ENCODE results near the gene COL18A1. TPM values are rescaled to one million over a fixed set of nuclear protein-coding genes. Genes with fewer than 3 reads are reported as not detected.
A peak's percentile ranks its signal among the peaks of the same experiment; 100 is the strongest.
"Not testable (repeated sequence)": the region's sequence is repeated elsewhere in the genome, so short reads cannot be mapped to it uniquely, and the experiment has no call there.

The COL18A1 gene
- total RNA-seq, 1 donor from 2014 or later = 271 TPM

DNA sequence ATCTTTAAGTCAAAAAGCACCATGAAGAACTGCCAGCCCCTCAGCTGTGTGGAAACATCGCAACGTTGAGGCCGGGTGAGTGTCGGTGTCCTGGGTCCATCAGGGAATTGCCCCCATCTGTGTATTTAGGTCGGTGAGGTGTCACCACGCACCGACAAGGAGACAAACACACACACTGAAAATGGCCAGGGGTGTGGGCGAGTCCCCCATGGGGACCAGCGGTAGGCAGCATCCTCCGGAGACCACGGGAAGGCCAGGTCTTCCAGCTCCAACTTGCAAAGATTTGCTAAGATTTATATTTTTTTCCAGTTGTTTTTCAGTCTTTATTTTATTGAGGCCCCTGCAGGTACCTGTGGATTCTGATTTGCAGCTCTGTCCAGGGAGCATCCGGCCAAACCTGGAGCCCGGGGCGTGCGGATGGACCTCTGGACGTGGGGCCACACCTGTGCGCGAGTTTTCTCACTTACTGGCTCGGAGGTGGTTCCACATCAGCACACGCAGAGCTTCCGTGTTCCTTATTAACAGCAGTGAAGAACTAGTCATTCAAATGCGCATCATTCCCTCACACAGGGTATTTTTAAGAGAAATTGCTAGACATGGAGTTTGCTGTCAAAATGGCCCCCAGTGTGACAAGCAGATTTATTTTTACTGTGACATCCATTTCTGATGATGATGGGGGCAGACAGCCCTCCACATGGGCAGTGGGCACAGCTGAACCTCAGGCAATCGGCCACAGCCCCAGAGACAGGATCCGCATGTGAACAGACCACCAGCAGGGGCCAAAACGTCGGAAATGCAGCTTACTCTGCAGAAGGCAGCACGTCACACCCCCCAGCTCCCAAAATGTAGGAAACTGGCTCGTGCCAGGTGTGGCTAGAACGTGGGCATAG lies 154.5 kb downstream of the COL18A1 start:
- no peak overlapping the region for H3K27ac Mint-ChIP-seq
- H3K27me3 Mint-ChIP-seq = peaks cover 32% of the 10 kb centered on the region
- H3K4me1 Mint-ChIP-seq (ENCODE audit: low read depth) = peaks cover 3% of the 10 kb centered on the region
- H3K36me3 Mint-ChIP-seq (ENCODE audit: insufficient read depth) = no peaks in the 10 kb centered on the region
- peaks cover 4% of the 10 kb centered on the region for H3K9me3 Mint-ChIP-seq (ENCODE audit: low read depth)
- H3K4me3 Mint-ChIP-seq (ENCODE audit: low read depth) = no peak overlapping the region
- no peak for DNase-seq (ENCODE audit: low spot score, unreplicated experiment)
- TF ChIP-seq, protein P1, sequence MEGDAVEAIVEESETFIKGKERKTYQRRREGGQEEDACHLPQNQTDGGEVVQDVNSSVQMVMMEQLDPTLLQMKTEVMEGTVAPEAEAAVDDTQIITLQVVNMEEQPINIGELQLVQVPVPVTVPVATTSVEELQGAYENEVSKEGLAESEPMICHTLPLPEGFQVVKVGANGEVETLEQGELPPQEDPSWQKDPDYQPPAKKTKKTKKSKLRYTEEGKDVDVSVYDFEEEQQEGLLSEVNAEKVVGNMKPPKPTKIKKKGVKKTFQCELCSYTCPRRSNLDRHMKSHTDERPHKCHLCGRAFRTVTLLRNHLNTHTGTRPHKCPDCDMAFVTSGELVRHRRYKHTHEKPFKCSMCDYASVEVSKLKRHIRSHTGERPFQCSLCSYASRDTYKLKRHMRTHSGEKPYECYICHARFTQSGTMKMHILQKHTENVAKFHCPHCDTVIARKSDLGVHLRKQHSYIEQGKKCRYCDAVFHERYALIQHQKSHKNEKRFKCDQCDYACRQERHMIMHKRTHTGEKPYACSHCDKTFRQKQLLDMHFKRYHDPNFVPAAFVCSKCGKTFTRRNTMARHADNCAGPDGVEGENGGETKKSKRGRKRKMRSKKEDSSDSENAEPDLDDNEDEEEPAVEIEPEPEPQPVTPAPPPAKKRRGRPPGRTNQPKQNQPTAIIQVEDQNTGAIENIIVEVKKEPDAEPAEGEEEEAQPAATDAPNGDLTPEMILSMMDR (IDR thresholded peaks at IDR 0.05; ENCODE audit: unreplicated experiment) = no peak

DNA sequence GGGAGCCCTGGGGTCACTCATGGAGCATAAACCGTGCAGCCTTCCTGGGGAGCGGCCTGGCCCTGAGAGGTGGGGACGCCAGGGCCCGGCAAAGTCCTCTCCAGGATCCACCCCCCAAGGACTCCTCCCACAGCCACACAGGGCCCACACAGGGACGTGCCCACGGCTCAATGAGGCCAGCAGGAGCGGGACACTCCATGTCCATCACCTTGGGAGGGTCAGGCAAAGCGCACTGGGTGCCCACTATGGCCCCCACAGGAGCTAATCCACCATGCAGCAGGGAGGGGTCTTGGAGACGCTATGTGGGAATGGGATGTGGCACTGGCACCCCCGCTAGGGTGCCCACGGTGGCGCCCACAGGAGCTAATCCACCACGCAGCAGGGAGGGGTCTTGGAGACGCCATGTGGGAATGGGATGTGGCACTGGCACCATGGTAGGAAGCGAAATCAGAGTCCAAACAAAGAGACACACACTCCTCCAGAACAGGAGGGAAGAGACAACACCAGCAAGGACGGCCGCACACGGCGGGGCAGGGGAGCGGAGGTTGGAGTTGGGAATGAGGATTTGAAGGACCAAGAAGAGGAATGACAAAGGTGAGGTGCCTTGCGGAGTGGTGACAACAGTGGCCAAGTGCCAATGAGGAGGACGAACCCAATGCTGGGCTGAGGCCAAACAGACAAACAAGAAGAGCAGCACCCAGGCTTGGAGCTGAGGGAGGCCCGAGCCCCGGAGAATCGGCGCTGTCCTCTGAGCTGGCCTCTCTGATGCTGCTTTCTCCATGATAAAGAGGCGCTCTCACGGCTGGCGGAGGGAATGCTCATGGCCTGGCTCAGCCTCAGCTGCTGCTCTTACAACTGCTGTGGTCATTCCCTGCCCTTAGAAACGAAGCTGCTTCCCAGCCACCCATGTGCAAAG lies 155.4 kb downstream of the COL18A1 start:
- DNase-seq (ENCODE audit: low spot score, unreplicated experiment) = no peak
- H3K27ac Mint-ChIP-seq = peak overlapping the region; percentile 65

DNA sequence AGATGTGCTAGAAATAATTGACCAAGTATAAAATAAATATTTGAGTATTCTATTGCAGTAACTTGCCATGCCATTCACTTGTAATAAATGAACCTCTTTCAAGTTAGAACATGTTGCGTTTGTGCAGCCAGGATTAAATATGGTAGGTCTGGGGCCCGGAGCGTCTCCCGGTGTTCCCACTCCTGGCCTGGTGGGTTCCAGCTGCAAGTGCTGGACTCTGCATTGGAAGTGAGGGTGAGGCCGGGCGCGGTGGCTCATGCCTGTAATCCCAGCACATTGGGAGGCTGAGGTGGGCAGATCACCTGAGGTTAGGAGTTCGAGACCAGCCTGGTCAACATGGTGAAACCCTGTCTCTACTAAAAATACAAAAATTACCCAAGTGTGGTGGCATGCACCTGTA lies 156.3 kb downstream of the COL18A1 start:
- not testable (repeated sequence) for H3K27ac Mint-ChIP-seq; H3K36me3 Mint-ChIP-seq (ENCODE audit: insufficient read depth); H3K4me1 Mint-ChIP-seq (ENCODE audit: low read depth); DNase-seq (ENCODE audit: low spot score, unreplicated experiment); H3K9me3 Mint-ChIP-seq (ENCODE audit: low read depth); H3K4me3 Mint-ChIP-seq (ENCODE audit: low read depth)
- peaks cover 30% of the 10 kb centered on the region for H3K27me3 Mint-ChIP-seq

More for the DNA sequence above, 155.4 kb downstream of the COL18A1 start:
- peaks cover 4% of the 10 kb centered on the region for H3K9me3 Mint-ChIP-seq (ENCODE audit: low read depth)
- H3K4me1 Mint-ChIP-seq (ENCODE audit: low read depth) = no peaks in the 10 kb centered on the region
- no peak overlapping the region for H3K4me3 Mint-ChIP-seq (ENCODE audit: low read depth)
- no peaks in the 10 kb centered on the region for H3K36me3 Mint-ChIP-seq (ENCODE audit: insufficient read depth)
- TF ChIP-seq, protein P1 (IDR thresholded peaks at IDR 0.05; ENCODE audit: unreplicated experiment) = no peak
- peaks cover 30% of the 10 kb centered on the region for H3K27me3 Mint-ChIP-seq

DNA sequence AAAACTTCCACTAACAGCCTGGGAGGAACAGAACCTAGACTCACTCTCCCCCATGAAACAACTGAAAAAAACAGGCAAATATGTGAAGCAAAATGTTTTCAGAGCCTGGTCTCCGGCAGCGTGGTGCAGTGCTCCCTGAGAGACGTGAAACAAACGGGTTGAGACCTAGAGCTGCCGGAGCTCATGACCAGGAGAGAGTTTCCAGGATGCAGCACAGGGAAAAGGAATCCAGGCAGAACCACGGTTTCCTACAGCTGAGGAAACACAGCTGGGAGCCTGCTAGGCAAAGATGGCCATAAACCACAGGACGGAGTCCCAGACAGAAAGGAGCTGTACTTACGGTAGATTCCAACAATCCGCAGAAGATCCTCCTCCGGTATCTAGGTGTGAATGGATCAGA lies 157.4 kb downstream of the COL18A1 start:
- Mint-ChIP-seq H3K36me3 (ENCODE audit: insufficient read depth) (no peaks in the 10 kb centered on the region), H3K4me3 (ENCODE audit: low read depth) (no peak overlapping the region), H3K9me3 (ENCODE audit: low read depth) (peaks cover 4% of the 10 kb centered on the region), H3K4me1 (ENCODE audit: low read depth) (no peaks in the 10 kb centered on the region), H3K27me3 (peaks cover 37% of the 10 kb centered on the region), H3K27ac (no peak overlapping the region)
- TF ChIP-seq, protein P1 (IDR thresholded peaks at IDR 0.05; ENCODE audit: unreplicated experiment) = no peak
- DNase-seq (ENCODE audit: low spot score, unreplicated experiment) = no peak

DNA sequence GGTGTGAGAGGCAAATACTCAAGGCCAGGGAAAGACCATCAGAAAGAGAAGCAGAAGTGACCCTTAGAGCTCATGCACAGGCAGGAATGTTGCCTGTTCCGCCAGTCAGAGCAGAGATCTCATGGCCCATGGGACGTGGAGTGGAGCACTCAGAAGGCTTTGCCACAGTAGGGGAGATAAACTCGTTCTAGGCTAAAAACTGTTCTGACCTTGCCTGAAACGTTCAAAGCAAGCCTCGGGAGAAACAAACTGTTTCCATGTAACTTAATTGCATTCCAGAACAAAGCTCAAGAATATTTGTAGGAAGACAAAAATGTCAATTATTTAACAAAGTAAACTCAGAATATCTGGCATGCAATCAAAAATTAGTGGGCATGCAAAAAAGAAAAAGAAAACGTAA lies 158.0 kb downstream of the COL18A1 start:
- TF ChIP-seq, protein P1 (IDR thresholded peaks at IDR 0.05; ENCODE audit: unreplicated experiment) = no peak
- Mint-ChIP-seq H3K27ac (no peak overlapping the region), H3K36me3 (ENCODE audit: insufficient read depth) (no peaks in the 10 kb centered on the region), H3K4me1 (ENCODE audit: low read depth) (no peaks in the 10 kb centered on the region), H3K9me3 (ENCODE audit: low read depth) (peaks cover 4% of the 10 kb centered on the region), H3K4me3 (ENCODE audit: low read depth) (no peak overlapping the region), H3K27me3 (peaks cover 37% of the 10 kb centered on the region)
- no peak for DNase-seq (ENCODE audit: low spot score, unreplicated experiment)

Small RNA genes lying within 50 kb of the gene (microRNA-seq; reads per million reads assigned to microRNA genes)
- 13.1 reads per million, percentile 23 among the genes with 10 or more reads in this experiment for gene MIR6815 (ENCODE audit: borderline number of aligned reads, unreplicated experiment)

Other genes starting within 250 kb of the COL18A1 start
- gene POFUT2, start 117.3 kb upstream of the COL18A1 start, total RNA-seq = 47.8 and 51.5 TPM in 2 replicates
- gene SLC19A1, start 137.3 kb downstream of the COL18A1 start, total RNA-seq = 25.6 and 28.5 TPM in 2 replicates
- gene PCBP3, start 238.6 kb downstream of the COL18A1 start, total RNA-seq = 3.7 and 4.3 TPM in 2 replicates

All from progenitor cell of endocrine pancreas (in vitro differentiated cells).